ENCODE measurements around the gene OR2A12. TPM values are rescaled to one million over a fixed set of nuclear protein-coding genes. Genes with fewer than 3 reads are reported as not detected.

Gene OR2A12
- total and polyA plus RNA-seq, 2 of the 13 experiments (the other 11 are each of a cell fraction or from before 2014, with no cell fraction given), result 0.18 TPM; not detected in 1

DNA sequence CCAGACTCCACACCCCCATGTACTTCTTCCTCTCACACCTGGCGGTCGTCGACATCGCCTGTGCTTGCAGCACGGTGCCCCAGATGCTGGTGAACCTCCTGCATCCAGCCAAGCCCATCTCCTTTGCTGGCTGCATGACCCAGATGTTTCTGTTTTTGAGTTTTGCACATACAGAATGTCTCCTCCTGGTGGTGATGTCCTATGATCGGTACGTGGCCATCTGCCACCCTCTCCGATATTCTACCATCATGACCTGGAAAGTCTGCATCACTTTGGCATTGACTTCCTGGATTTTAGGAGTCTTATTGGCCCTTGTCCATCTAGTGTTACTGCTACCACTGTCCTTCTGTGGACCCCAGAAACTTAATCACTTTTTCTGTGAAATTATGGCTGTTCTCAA, 11.7 kb upstream of the OR2A12 start:
- no peak for DNase-seq (ENCODE audit: low spot score)
- H3K4me2 ChIP-seq (ENCODE audit: low read depth, low read length), result no peak overlapping the region
- H3K4me1 ChIP-seq (ENCODE audit: insufficient read depth, low read length), result no peaks in the 10 kb centered on the region
- TF ChIP-seq, protein P1, sequence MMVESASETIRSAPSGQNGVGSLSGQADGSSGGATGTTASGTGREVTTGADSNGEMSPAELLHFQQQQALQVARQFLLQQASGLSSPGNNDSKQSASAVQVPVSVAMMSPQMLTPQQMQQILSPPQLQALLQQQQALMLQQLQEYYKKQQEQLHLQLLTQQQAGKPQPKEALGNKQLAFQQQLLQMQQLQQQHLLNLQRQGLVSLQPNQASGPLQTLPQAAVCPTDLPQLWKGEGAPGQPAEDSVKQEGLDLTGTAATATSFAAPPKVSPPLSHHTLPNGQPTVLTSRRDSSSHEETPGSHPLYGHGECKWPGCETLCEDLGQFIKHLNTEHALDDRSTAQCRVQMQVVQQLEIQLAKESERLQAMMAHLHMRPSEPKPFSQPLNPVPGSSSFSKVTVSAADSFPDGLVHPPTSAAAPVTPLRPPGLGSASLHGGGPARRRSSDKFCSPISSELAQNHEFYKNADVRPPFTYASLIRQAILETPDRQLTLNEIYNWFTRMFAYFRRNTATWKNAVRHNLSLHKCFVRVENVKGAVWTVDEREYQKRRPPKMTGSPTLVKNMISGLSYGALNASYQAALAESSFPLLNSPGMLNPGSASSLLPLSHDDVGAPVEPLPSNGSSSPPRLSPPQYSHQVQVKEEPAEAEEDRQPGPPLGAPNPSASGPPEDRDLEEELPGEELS (CRISPR knock-in tag; IDR thresholded peaks at IDR 0.05), result no peak
- TF ChIP-seq POLR2AphosphoS2 (IDR thresholded peaks at IDR 0.05; ENCODE audit: low read depth, low read length), result no peak
- TF ChIP-seq ZNF230 (CRISPR knock-in tag; IDR thresholded peaks at IDR 0.05), result no peak
- TF ChIP-seq ZSCAN12 (CRISPR knock-in tag; IDR thresholded peaks at IDR 0.05), result no peak
- TF ChIP-seq, protein P2, sequence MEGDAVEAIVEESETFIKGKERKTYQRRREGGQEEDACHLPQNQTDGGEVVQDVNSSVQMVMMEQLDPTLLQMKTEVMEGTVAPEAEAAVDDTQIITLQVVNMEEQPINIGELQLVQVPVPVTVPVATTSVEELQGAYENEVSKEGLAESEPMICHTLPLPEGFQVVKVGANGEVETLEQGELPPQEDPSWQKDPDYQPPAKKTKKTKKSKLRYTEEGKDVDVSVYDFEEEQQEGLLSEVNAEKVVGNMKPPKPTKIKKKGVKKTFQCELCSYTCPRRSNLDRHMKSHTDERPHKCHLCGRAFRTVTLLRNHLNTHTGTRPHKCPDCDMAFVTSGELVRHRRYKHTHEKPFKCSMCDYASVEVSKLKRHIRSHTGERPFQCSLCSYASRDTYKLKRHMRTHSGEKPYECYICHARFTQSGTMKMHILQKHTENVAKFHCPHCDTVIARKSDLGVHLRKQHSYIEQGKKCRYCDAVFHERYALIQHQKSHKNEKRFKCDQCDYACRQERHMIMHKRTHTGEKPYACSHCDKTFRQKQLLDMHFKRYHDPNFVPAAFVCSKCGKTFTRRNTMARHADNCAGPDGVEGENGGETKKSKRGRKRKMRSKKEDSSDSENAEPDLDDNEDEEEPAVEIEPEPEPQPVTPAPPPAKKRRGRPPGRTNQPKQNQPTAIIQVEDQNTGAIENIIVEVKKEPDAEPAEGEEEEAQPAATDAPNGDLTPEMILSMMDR (CRISPR knock-in tag; IDR thresholded peaks at IDR 0.05), result peak; percentile 29; the same call in 1 of the 2 replicates
- no peak for TF ChIP-seq SKI (IDR thresholded peaks at IDR 0.05; ENCODE audit: partially characterized antibody)
- TF ChIP-seq, protein P3, sequence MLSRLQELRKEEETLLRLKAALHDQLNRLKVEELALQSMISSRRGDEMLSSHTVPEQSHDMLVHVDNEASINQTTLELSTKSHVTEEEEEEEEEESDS (CRISPR knock-in tag; IDR thresholded peaks at IDR 0.05; ENCODE audit: borderline replicate concordance), result no peak
- TF ChIP-seq, protein P4, sequence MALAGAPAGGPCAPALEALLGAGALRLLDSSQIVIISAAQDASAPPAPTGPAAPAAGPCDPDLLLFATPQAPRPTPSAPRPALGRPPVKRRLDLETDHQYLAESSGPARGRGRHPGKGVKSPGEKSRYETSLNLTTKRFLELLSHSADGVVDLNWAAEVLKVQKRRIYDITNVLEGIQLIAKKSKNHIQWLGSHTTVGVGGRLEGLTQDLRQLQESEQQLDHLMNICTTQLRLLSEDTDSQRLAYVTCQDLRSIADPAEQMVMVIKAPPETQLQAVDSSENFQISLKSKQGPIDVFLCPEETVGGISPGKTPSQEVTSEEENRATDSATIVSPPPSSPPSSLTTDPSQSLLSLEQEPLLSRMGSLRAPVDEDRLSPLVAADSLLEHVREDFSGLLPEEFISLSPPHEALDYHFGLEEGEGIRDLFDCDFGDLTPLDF (CRISPR knock-in tag; IDR thresholded peaks at IDR 0.05), result no peak
- TF ChIP-seq FOXA3 (CRISPR knock-in tag; IDR thresholded peaks at IDR 0.05), result no peak
- H3K27ac ChIP-seq (ENCODE audit: extremely low read length, insufficient read depth, low read length), result no peak overlapping the region
- ChIA-PET CTCF (ENCODE audit: low intra/inter-chr PET ratio, low total read pairs) (no interaction called here), POLR2A (no interaction called here)
- intact Hi-C loops (cut with micrococcal nuclease; ENCODE audit: unreplicated experiment) (no loop called here), in situ Hi-C loops (cut with HindIII; ENCODE audit: extremely low pct_ligation_motif_present, low pct_unique_long_range_greater_than_20kb) (no loop called here)
- H3K9ac ChIP-seq (ENCODE audit: insufficient read depth, low read depth, low read length), result no peak overlapping the region
- H3K27me3 ChIP-seq (ENCODE audit: control insufficient read depth in 1 of 2, insufficient read depth in 2 of 2, low read length in 2 of 2), result no peaks in the 10 kb centered on the region
- H3K4me3 ChIP-seq (replicated peaks in 1 of 3; ENCODE audit: insufficient read depth in 1 of 3, low read depth in 2 of 3, low read length in 3 of 3), result no peak overlapping the region
- 56% methylated on average over 8 of the region's 8 CpGs for WGBS (ENCODE audit: low lambda C conversion rate)
- no peaks in the 10 kb centered on the region for H4K20me1 ChIP-seq (ENCODE audit: insufficient read depth, low read length)
- no peak for FAIRE-seq
- no peak overlapping the region for H2AFZ ChIP-seq (ENCODE audit: low read length)
- H3K9me3 ChIP-seq (ENCODE audit: low read length), result no peaks in the 10 kb centered on the region
- H3K36me3 ChIP-seq (replicated peaks in 1 of 2; ENCODE audit: control insufficient read depth in 1 of 2, insufficient read depth in 2 of 2, low read length in 2 of 2), result no peaks in the 10 kb centered on the region
- H3K79me2 ChIP-seq (ENCODE audit: insufficient read depth, low read length), result no peaks in the 10 kb centered on the region
- no peak; the same call in 2 of the 3 replicates for ATAC-seq
- BruUV-seq (replicated peaks), result no TSS peak
